GM03348 (cell line): ENCODE data around the gene FAR1.
A peak's percentile ranks its signal among the peaks of the same experiment; 100 is the strongest.

ENCODE experiments used
- DNase-seq: peaks from one replicate; pipeline ENCODE4 v3.0.0; 2012; ENCODE audit warnings: low spot score

The FAR1 gene

DNA sequence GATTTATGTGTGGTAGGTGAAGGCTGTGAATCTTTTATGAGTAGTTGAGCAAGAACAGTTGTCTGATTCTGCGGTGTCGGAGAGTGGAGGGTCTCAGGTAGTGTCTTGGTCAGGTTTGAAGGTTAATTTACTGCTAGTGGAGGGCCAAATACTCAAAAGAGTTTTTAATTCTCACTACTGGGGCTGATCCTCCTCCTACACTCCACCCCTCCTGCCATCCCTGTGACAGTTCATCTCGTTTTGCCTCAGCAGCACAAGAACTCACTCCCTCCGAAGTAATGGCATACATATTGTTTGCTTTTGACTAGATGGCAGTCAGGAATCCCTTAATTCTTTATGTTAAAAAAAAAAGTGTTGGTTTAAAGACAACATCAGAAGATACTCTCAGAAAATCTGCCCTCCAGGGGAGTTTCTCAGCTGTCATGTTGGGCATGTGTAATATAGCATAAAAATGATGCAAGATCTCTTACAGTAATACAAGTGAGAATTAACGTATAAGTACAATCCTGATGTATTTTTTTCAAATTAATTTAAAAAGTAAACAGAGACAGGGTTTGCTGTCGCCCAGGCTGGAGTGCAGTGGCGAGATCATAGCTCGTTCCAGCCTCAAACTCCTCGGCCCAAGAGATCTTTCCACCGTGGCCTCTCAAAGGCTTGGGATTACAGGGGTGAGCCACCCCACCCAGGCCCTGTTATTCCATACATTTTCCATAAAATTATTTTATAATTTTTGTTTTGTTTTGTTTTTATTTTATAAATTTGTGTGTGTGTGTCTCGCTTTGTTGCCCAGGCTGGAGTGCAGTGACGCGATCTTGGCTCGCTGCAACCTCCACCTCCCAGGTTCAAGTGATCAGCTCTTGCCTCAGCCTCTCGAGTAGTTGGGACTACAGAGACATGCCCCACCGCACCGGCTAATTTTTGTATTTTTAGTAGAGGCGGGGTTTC lies 1.3 kb downstream of the FAR1 start:
- peak; percentile 32 for DNase-seq

DNA sequence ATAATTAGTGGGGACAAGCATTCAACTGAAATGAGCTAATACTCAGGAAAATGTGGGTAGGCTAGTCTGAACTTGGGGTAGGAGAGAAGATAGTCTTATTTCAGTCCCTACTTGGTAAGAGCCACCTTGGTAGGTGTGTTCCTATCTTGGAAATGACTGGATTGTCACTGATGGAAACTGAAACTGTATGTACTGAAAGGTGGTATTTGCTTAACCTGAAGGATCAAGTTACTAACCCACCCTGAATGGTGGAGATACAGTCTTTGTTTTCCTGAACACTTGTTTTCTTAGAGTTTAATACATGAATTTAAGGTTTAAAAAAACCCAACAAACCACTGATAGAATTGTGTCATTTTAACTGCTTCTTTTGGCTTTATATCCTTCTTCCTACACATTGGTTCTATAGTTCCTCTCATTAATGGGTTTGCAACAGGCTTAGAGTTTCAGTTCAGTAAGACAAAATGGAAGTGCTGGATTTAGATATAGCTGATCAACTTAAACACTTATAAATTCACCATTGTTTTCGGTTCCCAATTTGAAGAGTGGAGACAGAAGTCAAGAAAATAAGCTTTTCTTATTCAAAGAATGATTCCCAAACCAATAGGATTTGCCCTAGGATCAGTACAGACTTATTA lies 4.2 kb downstream of the FAR1 start:
- no peak for DNase-seq

DNA sequence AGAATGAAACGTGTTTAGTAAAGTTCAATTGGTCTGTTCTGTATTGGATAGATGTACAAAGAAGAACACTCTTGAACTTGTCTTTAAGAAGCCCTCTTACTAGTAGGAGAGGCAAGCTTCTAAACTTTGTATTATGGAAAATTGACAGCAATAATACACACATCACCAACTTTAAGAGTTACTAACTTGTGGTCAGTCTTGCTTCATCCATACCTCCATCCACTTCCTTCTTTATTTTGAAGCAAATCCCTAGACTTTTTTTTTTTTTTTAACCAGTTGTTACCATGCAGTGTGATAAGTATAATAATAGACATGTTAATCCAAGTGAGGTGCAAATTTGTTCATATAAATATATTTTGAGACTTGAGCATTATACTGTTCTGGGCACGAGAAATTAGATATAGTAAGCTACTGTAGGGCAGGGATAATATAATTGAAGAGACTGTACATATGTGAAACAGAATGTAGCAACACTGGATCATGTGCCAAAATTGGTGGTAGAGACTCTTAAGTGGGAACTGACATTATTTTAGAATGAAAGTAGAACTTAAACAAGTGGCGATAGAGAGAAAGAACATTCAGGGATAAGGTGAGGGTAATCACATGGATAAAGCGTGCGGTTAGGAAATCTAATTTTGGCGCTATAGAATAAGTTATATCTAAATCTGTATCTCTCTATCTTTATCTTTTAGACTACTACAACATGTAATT lies 6.5 kb downstream of the FAR1 start:
- no peak for DNase-seq

DNA sequence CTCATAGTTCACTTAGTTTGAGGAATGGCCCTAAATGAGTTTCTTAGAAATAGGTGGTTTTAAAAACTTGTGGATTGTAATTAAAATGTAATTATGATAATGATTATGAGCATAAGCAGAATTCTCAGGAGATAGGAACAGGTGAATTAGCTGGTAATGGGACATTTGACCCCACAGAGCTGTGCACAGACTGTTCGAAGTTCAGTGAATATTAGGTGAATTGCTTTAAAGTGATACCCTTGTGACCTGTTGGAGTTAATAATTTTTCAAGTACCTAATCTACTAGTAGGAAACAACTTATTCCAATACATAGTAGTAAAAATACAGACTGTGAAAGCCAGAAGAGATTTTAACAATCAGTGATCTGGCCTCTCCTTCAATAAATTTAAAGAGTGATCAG lies 8.1 kb downstream of the FAR1 start:
- DNase-seq = no peak

DNA sequence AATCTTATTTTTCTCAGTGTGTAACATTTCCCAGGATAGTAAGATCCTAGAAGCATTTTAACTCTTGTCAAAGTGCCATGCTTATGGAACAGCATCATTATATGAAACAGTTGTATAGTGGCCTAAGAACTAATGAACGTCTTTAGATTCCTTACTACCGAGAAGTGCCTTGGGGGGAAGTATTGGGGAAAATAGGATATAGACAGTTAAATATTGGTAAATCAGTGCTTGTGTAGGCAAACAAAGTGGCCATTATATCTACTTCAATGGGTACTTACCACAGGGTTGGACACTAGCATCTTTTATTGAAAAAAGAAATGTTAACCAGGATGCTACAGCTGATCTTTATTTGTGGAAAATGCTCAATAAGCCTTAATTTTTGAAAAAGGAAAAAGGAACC lies 11.3 kb downstream of the FAR1 start:
- DNase-seq = no peak

DNA sequence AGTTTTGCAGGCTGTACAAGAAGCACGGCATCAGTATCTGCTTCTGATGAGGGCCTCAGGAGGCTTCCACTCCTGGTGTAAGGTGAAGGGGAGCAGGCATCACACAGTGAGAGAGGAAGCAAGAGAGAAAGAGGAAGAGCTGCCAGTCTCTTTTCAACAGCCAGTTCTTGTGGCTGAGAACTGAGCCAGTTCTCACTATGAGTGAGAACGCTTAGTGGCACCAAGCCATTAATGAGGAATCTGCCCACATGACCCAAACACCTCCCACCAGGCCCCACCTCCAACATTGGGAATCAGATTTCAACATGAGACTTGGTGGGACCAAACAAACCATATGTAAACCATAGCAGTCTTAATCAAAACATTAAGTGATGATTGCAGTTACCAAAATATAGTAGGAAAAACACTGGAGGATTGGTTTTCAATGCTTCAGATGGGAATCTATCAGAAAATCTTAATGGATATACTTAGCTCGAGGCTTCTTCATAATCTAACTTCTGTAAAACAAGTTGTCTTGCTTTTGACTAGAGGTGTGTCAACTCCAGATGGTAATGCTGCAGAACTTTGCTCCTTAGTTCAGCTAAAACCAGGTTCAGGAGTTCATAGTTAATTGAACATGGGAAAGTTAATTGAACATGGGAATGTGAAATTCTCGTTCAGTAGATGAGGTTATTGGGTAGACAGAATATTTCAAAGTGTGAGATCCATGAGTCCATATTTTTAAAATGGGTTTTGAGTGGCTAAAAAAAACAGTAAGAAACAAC lies 12.2 kb downstream of the FAR1 start:
- no peak for DNase-seq

DNA sequence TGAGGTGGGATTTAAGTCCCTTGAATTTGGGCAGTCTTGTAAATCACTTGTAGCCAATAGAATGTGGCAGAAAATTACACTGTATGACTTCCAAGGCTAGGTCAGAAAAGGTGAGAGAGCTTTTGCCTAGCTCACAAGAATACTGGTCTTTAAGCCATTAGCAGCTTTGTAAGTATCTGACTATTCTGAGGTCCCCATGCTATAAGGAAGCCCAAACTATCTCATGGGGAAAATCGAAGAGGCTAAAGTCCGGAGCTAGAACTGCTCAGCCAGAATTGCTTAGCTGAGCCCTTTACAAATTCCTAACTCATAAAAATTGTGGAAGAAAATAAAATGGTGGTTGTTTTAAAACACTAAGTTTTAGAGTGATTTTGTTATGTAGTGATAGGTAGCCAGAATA lies 13.0 kb downstream of the FAR1 start:
- DNase-seq = no peak

DNA sequence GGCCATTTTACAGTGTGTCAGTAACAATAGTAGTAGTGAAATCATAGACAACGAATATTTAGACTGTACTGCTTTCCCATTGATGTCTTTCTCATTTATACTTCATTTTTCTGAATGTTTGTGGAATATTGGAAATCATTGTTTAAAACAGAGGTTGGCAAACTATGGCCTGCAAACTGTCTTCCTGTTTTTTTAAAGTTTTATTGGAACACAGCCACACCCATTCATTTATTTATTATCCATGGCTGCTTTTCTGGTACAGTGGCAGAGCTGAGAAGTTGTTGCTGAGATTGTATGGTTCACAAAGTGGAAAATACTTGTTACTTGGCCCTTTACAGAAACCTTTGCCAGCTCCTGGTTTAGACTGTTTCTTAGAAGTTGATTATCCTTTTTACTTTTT lies 13.7 kb downstream of the FAR1 start:
- no peak for DNase-seq

DNA sequence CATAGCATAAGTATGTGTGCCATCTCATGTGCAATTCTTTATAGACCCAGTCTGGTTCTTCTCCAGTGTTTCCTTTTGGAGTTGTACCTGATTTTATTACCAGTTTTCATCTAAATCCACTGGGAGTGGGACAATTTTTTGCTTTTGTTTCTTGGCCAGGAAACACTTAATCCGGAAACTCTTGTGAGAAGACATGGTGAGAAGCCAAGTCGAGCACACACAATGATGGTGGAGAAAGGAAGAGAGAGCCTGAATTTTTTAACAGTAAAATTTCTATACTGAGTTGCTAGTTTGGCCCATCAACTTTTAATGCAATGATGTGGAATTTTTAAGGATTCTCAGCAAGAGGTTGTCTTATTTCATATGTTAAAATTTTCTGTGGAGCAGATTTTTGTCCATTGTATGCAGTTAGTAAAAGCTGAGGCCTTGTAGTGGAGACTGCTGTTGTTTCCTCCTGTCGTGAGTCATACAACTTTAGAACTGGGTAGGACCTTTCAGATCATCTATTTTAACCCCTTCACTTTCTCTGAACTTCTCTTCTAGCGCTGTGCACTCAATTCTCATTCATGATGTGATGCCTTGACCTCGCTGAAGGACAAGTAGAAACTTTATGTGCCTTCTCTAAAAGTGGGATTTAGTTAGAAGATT lies 17.1 kb downstream of the FAR1 start:
- no peak for DNase-seq

DNA sequence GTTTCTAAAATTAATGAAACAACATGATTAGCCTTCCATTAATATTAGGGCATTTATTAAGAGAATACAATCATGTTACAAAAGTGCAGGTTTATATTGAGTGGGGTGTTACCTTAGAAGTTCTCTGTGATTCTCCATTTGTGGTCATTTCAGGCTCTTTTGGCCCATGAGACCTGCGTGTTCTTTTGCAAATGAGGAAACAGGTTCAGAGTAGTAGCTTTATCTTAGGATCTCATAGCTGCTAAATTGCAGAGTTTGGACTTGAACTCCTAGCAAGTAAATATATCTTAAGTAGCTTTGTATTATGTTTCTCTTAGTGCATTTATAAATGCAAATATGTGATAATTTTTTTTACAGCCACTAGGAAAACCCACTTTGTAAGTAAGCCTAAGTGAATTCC lies 18.3 kb downstream of the FAR1 start:
- DNase-seq = no peak

DNA sequence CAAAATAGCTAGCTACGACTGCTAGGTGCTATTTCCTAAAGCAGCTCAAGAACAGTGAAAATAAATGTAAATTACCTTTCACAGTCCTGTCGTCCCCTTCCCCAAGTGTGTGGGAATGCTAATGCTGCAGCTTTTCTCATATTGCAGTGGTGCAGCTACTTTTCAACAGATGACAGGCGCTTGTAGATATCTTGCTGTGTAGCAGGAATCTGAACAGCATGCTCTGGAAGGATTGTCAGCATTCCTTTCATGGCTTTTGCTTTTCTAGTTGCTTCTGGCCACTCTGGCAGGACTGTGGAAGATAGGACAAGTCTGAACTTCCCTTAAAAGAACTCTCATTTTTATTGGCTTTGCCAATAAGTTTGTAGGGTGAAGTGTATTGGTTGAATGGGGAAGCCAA lies 18.8 kb downstream of the FAR1 start:
- no peak for DNase-seq

DNA sequence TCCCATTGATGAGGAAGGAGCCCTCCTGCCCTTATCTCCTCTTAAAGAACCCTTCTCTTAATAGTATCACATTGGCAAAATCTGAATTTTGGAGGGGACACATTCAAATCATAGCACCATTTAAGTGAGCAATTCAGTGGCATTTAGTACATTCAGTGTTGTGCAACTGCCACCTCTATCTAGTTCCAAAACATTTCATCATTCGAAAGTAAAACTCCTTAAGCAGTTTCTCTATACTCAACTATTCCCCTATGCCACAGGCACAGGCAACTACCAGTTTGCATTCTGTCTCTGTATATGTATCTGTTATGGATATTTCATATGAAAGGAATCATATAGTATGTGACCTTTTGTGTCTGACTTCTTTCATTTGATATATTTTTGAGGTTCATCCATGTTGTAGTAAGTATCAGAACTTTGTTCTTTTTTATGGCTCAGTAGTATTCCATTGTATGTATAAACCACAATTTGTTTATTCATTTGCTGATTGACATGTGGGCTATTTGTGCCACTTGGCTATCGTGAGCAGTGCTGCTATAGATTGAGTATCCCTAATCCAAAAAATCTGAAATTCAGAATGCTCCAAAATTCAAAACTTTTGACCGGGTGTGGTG lies 22.9 kb downstream of the FAR1 start:
- no peak for DNase-seq

DNA sequence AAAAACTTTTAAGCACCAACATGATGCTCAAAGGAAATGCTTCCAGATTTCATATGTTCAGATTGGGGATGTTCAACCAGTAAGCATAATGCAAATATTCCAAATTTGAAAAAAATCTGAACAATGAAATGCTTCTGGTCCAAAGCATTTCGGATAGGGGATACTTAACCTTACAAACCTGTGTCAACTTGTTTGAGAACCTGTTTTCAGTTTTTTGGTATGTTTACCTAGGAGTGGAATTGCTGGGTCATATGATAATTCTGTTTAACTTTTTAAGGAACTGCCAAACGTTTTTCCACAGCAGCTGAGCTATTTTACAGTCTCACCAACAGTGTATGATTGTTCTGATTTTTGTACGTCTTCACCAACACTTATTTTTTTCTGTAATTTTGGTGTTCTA lies 23.7 kb downstream of the FAR1 start:
- DNase-seq = no peak

DNA sequence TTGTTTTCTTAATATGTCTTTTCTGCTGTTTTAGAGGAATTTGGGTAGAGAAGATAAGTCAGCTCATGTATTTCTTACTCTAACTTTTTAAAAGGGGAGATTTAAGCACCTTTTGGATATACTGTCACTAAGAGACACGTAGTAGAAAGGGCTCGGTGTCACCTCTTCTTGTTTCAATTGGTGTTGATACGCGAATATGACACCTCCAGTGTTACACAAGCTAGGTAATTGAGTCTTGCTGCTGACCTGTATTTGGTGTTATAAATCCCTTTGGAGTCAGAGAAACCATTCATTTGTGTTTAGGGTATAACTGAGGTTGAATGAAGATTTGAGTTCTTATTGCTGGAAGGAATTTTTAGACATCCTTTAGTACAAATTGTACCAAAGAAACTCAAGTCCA lies 25.6 kb downstream of the FAR1 start:
- DNase-seq = no peak

DNA sequence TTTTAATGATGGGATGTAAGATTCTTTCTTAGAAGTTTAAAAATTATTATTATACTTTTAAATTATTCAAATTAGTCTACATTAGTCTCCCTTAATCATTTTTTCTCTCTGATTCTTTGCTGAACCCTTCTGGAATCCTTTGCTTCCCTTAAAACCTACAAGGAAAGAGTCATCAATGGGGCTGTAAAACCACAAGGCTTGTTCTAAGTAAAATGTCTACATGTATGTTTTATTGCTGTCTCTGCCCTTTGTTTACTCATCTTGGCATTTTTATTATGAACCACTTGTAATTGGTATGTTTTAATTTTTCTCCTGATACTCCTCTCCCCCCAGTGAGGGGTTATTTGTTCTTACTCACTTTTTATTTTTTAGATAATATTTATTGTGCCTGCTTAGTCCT lies 27.4 kb downstream of the FAR1 start:
- DNase-seq = no peak

DNA sequence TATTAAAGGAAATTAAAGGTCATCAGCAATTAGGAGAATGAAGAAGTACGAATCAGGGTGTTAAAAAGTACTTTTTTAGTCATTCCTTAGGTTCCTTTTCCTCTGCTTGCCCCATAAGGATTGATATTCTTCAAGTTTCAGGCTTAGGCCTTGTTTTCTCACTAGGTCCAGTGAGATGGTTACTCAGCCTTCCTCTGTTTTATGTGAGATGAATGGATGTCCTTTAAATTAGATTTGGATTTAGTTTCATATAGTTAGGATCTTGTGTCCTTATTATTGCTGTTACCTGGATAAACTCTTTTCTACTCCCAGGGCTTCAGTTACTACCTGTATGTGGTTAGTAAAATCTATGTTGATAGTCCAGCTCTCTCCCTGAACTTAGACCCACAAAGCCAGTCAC lies 29.2 kb downstream of the FAR1 start:
- DNase-seq = no peak

DNA sequence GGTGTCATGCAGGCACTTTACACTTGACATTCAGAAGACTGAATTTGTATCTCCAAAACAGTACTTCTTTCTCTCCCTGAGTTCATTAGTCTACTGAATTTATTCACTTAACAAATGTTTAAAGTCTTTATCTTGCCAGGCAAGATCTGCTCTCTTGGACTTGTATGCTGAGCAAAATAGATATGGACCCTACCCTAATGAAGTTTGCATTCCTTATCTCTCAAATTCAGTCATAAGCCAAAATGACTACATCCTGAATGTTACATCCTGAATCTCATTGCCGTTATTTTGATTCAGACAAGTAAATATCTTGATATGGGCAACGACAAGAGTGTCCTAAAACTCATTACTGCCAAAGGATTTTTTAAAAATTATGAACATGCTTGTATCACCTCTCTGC lies 29.7 kb downstream of the FAR1 start:
- no peak for DNase-seq

DNA sequence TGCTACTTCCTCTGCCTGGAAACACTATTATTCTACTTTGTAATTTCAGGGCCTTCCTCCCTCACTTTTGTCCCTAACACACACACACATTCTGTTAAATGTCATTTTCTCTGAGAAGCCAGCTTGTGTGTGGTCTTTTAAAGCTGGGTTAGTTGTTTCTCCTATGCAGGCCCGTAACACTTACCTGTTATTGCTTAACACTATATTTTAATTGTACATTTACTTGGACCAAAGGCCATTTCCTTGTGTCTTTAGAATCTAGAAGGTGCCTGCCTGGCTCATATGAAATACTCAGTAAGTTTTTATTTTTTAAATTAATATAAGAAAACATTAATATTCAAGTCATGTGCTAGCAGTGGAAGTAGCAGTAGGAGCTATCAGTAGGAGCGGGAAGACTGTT lies 30.6 kb downstream of the FAR1 start:
- no peak for DNase-seq

DNA sequence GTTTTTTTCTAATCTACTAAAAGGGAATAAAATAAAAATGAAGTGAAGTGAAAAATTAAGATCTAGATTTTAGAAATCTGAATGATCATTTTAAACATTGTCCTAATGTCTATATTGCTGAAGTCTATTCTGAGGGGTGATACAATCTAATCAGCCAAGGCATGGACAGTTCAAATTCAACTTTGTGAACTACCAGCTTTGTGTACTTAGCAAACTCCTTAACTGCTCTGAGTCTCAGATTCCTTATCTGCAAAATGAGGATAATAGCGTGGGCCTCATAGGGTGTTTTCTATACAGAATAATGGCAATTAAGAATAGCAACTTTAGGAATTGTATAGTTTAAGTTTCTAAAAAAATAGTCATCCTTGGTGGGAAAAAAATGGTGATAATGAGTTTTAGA lies 31.4 kb downstream of the FAR1 start:
- no peak for DNase-seq

DNA sequence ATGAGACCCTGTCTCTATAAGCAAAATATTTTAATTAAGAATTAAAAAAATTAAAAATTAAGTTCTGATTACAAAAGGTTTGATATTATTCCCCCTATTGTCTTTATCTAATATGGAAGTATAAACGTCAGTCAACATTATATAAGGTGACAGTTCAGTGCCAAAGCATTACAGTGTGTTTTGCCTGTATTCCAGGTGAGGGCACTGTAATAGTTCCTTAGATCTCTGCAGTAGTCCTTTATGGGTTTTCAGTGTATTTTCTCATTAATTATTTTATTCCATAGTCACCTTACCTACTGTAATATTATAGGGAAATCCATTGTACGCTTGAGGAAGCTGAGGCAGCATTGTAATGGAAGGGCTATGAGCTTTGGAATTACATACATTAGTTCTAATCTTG lies 33.0 kb downstream of the FAR1 start:
- no peak for DNase-seq

DNA sequence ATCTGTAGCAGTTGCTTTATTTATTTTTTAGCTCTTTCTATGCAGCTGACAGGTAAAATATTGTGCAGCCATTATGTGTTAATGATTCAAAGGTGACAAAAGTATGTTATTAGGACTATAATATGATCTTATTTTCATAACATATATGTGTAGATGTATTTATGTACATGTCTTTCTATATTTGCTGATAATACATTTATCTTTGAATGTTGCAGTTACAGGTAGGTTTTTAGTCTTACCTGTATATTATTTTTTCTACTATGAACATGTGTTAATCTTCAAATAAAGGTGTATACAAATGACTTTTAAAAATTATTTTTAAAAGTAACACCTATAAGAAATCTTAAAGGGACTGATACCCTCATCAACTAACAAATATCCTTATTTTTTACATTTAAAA lies 33.6 kb downstream of the FAR1 start:
- no peak for DNase-seq
